ENCODE results near the gene CLC. TPM values are rescaled to one million over a fixed set of nuclear protein-coding genes. Genes with fewer than 3 reads are reported as not detected.

Gene CLC
- total and polyA plus RNA-seq, 2 donors (not counting 1 experiment from before 2014, with no cell fraction given), result 0.33 TPM; not detected in 1

- no peak for TF ChIP-seq EZH2 (IDR thresholded peaks at IDR 0.05; ENCODE audit: borderline replicate concordance, insufficient read depth, low read depth, low read length, poor library complexity, severe bottlenecking)
- TF ChIP-seq CTCF (IDR thresholded peaks at IDR 0.05), result no peak
- intact Hi-C loops (cut with micrococcal nuclease), result no loop called here
- H3K27me3 Mint-ChIP-seq, result peaks cover 42% of the 10 kb centered on the region
- no peaks in the 10 kb centered on the region for H4K20me1 ChIP-seq (ENCODE audit: control insufficient read depth, insufficient read depth, low read length, poor library complexity, severe bottlenecking)
- H3K4me1 Mint-ChIP-seq, result no peaks in the 10 kb centered on the region
- no peaks in the 10 kb centered on the region for H3K9me3 ChIP-seq (ENCODE audit: control extremely low read depth in 1 of 3, control insufficient read depth in 2 of 3, insufficient read depth in 1 of 3, low read length in 2 of 3)
- H3K27me3 ChIP-seq (replicated peaks in 1 of 4; ENCODE audit: control extremely low read depth in 1 of 4, control insufficient read depth in 3 of 4, insufficient read depth in 4 of 4, low read length in 3 of 4), result peaks cover 0 to 5% (median 0%) of the 10 kb centered on the region in 4 experiments
- WGBS (ENCODE audit: insufficient coverage), result 50% methylated on average over 1 of the region's 4 CpGs
- no peak overlapping the region for H2AFZ ChIP-seq (ENCODE audit: insufficient read depth, low read depth, low read length, poor library complexity, severe bottlenecking)
- DNase-seq (no peak), ATAC-seq (ENCODE audit: low read depth) (no peak)
- no peaks in the 10 kb centered on the region for H3K4me1 ChIP-seq (ENCODE audit: control insufficient read depth in 2 of 2, insufficient read depth in 2 of 2, low read length in 2 of 2)
- no peak overlapping the region for H3K4me3 Mint-ChIP-seq
- H3K9ac ChIP-seq (ENCODE audit: low read length), result no peak overlapping the region
- no peak overlapping the region for H3K4me3 ChIP-seq (ENCODE audit: control extremely low read depth in 1 of 5, extremely low read depth in 1 of 5, insufficient read depth in 1 of 5, low read depth in 2 of 5, low read length in 4 of 5)
- H3K4me2 ChIP-seq (replicated peaks; ENCODE audit: low read depth, low read length, poor library complexity, severe bottlenecking), result no peak overlapping the region
- ChIA-PET CTCF (no interaction called here), POLR2A (no interaction called here)
- H3K79me2 ChIP-seq (ENCODE audit: control insufficient read depth, insufficient read depth, low read length), result no peaks in the 10 kb centered on the region
- no peaks in the 10 kb centered on the region for H3K9me3 Mint-ChIP-seq (ENCODE audit: insufficient read depth)
- H3K36me3 ChIP-seq (replicated peaks in 1 of 2; ENCODE audit: control extremely low read depth in 1 of 2, control insufficient read depth in 1 of 2, extremely low read depth in 1 of 2, insufficient read depth in 2 of 2, low read length in 1 of 2), result no peaks in the 10 kb centered on the region
- H3K27ac Mint-ChIP-seq, result no peak overlapping the region
- no peak overlapping the region for H3K27ac ChIP-seq (ENCODE audit: low read length in 2 of 2)
Observed at GRCh38 chr19:39729594-39729993, 8.2 kb downstream of the CLC start.

GRCh38 chr19:39728040-39728439, 9.8 kb downstream of the CLC start:
- CTCF ChIA-PET, result no interaction called here
- no peaks in the 10 kb centered on the region for H4K20me1 ChIP-seq (ENCODE audit: control insufficient read depth, insufficient read depth, low read length, poor library complexity, severe bottlenecking)
- POLR2A ChIA-PET, result no interaction called here
- H3K27ac Mint-ChIP-seq, result no peak overlapping the region
- DNase-seq, result no peak
- no peaks in the 10 kb centered on the region for H3K4me1 Mint-ChIP-seq
- H3K9me3 Mint-ChIP-seq (ENCODE audit: insufficient read depth), result no peaks in the 10 kb centered on the region
- intact Hi-C loops (cut with micrococcal nuclease), result no loop called here
- H3K4me3 ChIP-seq (ENCODE audit: control extremely low read depth in 1 of 5, extremely low read depth in 1 of 5, insufficient read depth in 1 of 5, low read depth in 2 of 5, low read length in 4 of 5), result no peak overlapping the region
- no peaks in the 10 kb centered on the region for H3K9me3 ChIP-seq (ENCODE audit: control extremely low read depth in 1 of 3, control insufficient read depth in 2 of 3, insufficient read depth in 1 of 3, low read length in 2 of 3)
- H3K4me3 Mint-ChIP-seq, result no peak overlapping the region
- H3K36me3 ChIP-seq (replicated peaks in 1 of 2; ENCODE audit: control extremely low read depth in 1 of 2, control insufficient read depth in 1 of 2, extremely low read depth in 1 of 2, insufficient read depth in 2 of 2, low read length in 1 of 2), result no peaks in the 10 kb centered on the region
- TF ChIP-seq EZH2 (IDR thresholded peaks at IDR 0.05; ENCODE audit: borderline replicate concordance, insufficient read depth, low read depth, low read length, poor library complexity, severe bottlenecking) (no peak), CTCF (IDR thresholded peaks at IDR 0.05) (no peak)
- peaks cover 43% of the 10 kb centered on the region for H3K27me3 Mint-ChIP-seq
- no peak for ATAC-seq (ENCODE audit: low read depth)
- WGBS (ENCODE audit: insufficient coverage), result 93% methylated on average over 6 of the region's 6 CpGs
- no peak overlapping the region for H3K4me2 ChIP-seq (replicated peaks; ENCODE audit: low read depth, low read length, poor library complexity, severe bottlenecking)
- H3K27me3 ChIP-seq (replicated peaks in 1 of 4; ENCODE audit: control extremely low read depth in 1 of 4, control insufficient read depth in 3 of 4, insufficient read depth in 4 of 4, low read length in 3 of 4), result peaks cover 0 to 3% (median 0%) of the 10 kb centered on the region in 4 experiments
- no peaks in the 10 kb centered on the region for H3K79me2 ChIP-seq (ENCODE audit: control insufficient read depth, insufficient read depth, low read length)
- H2AFZ ChIP-seq (ENCODE audit: insufficient read depth, low read depth, low read length, poor library complexity, severe bottlenecking), result no peak overlapping the region
- H3K27ac ChIP-seq (ENCODE audit: low read length in 2 of 2), result no peak overlapping the region
- H3K9ac ChIP-seq (ENCODE audit: low read length), result no peak overlapping the region
- H3K4me1 ChIP-seq (ENCODE audit: control insufficient read depth in 2 of 2, insufficient read depth in 2 of 2, low read length in 2 of 2), result no peaks in the 10 kb centered on the region
